Measurements from ENCODE around the gene CHRM4.

CHRM4 gene

GRCh38 chr11:46391578-46392420 lies at the start of gene CHRM4:
TSS of gene CHRM4 (minus strand) at chr11:46391776. CDS start at chr11:46386557, 5,219 bp downstream.
- intact Hi-C loops (cut with DNase I), result no loop called here
- peak in 9 of 10 donors; percentile 40 to 95 (median 69) for DNase-seq

DNA sequence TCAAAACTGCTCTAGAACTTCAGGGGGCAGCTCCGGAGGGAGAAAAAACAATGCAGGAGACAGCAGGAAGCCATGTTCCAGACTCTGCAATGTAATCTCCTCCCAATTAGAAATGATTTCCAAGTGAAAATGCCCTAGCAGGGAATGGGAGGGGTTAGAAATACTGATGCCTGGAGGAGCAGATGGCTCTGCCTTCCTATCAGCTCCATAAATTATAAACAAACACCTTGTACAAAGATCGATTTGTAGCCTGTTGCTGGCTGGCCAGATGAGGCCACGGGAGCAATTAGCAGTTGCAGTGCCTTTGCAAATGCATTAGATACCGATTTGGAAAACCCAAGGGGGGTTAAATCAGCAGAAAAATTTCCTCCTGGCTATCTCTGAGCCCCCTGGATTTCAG lies 46.6 kb upstream of the CHRM4 start:
- intact Hi-C loops (cut with DNase I), result no loop called here
- no peak for DNase-seq

- intact Hi-C loops (cut with DNase I), result no loop called here
Observed at GRCh38 chr11:46437122-46437689, 45.6 kb upstream of the CHRM4 start.

GRCh38 chr11:46436113-46436512 lies 44.5 kb upstream of the CHRM4 start:
- DNase-seq, result no peak
- intact Hi-C loops (cut with DNase I), result no loop called here

More at GRCh38 chr11:46437122-46437689, 45.6 kb upstream of the CHRM4 start:
- no peak for DNase-seq

DNA sequence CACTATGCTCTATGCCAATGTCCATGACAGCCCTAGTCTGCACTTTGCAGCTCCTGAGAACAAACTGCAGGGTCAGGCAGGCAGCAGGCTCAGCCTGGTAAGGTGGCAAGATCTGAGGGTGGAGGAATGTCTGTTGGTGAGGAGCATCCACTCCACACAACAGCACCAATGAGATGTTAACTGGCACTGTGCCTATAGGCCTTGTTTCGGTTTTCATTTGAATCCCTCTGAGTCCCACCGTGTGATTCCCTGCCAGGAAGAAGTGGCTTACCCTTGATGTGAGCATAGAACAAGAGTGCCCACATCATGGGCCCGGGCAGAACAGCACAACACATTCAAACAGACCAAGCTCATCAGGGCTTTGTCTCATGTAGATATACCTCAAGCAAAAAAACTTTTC lies 44.1 kb upstream of the CHRM4 start:
- intact Hi-C loops (cut with DNase I), result no loop called here
- no peak for DNase-seq

DNA sequence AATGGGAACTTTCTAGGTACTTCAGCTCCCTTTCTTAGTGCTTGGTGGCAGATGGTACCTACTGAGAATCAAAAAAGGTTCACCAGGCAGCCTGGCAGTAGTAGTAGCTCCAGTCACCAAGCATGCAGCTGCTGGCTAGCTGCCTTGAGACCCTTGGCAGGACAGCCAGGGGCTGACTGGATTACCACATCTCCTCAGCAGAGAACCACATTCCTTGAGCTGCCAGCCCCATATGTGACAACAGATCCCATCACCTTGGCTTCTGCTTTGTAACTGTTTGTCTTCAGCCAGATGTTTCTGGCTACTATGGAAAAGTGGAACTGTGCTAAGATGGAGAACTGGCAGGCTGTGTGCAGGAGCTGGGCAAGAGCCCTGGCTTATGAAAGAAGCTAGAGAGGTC lies 39.6 kb upstream of the CHRM4 start:
- intact Hi-C loops (cut with DNase I), result no loop called here

GRCh38 chr11:46429717-46430116 lies 38.1 kb upstream of the CHRM4 start:
- no peak for DNase-seq
- intact Hi-C loops (cut with DNase I), result no loop called here

More for the DNA sequence above, 39.6 kb upstream of the CHRM4 start:
- no peak for DNase-seq

GRCh38 chr11:46427364-46427763 lies 35.8 kb upstream of the CHRM4 start:
- no peak for DNase-seq
- intact Hi-C loops (cut with DNase I), result no loop called here

DNA sequence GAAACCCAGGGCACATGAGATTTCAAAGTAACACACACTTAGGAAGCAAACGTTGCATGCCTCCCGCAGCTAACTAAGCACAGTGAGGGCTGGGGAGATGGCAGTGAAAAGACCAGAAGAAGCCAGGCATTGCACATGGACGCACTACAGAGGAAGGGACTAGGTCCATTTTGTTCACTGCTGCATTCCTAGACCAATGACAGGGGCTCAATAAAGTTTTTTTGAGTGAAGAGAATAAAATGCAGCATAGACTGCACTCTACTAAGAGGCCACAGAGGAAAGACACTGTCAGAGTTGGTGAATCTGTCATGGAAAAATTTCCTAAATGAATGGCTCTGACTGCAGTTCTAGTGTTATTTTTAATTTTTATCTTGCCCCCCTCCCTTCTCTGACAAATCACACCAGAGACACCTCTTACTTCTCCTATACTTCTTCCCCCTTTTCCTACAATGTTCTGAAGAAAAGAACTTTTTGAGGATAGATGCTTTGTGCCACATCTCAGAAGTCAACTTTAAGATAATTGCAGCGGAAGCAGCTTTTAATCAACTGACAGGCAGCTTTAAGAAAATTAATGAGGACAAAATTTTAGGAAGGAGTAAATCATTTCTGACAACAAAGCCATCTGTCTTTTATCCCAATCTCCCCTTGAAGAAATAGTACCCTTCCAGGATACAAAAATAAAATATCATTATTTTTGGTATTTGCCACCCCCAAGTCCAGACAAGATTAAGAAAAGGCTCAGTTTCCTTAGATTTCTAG lies 34.8 kb upstream of the CHRM4 start:
- intact Hi-C loops (cut with DNase I), result no loop called here
- no peak for DNase-seq

GRCh38 chr11:46422588-46422987 lies 31.0 kb upstream of the CHRM4 start:
- intact Hi-C loops (cut with DNase I), result no loop called here
- no peak for DNase-seq

DNA sequence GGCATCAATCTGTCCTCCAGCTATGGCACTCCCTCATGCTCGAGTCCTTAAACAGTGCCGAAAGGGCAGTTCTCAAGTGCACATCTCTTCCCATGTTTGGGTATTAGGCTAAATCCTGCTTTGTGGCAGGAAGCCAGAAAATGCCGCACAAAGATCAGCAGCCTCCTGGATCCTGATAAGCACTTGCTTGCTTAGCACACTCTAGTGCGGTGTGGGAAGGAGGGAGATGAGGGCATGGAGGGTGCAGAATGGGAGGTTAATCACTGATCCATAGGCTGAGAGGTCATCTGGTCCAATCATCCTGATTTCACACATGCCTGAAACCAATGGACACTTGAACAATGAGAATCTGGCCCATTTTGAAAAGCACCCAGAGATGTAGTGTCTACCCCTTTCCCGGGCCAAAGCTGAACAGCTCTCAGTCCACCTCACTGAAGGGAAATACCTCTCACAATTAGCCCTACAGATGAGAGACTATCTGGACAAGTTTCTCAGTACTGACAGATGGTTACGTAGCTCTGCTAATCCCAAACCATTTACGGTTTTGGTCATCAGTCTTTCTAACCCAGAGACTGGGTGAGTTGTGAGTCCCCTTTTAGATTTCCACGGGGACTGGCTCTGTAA lies 29.8 kb upstream of the CHRM4 start:
- intact Hi-C loops (cut with DNase I), result no loop called here
- no peak for DNase-seq

- intact Hi-C loops (cut with DNase I), result no loop called here
- DNase-seq, result no peak
Observed at GRCh38 chr11:46420513-46420912, 28.9 kb upstream of the CHRM4 start.

GRCh38 chr11:46418751-46419150 lies 27.2 kb upstream of the CHRM4 start:
- no peak for DNase-seq
- intact Hi-C loops (cut with DNase I), result no loop called here

DNA sequence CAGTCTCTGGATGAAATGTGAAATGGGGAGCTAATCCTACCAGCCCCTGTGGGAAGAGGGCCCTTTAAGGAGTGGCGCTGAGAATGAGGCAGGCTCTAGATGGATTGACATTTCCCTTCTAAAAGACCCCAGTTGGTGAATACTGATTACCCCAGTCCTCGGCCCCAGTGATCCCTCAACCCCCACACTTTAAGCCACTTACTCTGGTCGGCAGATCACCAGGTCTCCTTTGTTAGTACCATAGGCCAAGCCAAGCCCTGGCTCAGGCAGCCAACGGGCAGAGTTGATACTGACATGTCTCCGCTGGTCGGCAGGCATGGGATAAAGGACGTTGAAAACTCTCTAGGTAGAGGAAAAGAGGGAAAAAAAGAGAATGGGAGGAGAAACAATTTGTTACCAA lies 26.1 kb upstream of the CHRM4 start:
- intact Hi-C loops (cut with DNase I), result no loop called here
- DNase-seq, result no peak

DNA sequence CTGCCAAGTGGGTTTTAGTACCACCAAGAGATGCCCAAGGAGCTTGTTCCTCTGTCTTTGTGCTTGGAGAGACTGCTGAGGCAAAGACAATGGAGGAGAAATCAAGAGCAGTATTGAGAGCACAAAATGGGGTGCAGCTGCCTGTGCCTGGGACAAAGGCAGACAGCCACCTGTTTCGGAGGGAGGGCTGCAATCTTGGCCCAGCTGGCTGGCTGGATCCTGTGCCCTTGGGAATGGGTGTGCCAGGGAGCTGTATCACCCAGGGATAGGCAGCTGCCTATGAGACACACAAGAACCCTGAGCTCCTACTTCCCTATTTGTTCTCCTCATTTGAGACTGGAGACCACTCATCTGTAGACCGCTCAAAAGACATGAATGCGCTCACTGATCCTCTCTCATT lies 23.3 kb upstream of the CHRM4 start:
- DNase-seq, result peak in 1 of 10 donors; percentile 87
- intact Hi-C loops (cut with DNase I), result no loop called here

- intact Hi-C loops (cut with DNase I), result no loop called here
- peak in 1 of 10 donors; percentile 69 for DNase-seq
Observed at GRCh38 chr11:46414466-46414796, 22.9 kb upstream of the CHRM4 start.

DNA sequence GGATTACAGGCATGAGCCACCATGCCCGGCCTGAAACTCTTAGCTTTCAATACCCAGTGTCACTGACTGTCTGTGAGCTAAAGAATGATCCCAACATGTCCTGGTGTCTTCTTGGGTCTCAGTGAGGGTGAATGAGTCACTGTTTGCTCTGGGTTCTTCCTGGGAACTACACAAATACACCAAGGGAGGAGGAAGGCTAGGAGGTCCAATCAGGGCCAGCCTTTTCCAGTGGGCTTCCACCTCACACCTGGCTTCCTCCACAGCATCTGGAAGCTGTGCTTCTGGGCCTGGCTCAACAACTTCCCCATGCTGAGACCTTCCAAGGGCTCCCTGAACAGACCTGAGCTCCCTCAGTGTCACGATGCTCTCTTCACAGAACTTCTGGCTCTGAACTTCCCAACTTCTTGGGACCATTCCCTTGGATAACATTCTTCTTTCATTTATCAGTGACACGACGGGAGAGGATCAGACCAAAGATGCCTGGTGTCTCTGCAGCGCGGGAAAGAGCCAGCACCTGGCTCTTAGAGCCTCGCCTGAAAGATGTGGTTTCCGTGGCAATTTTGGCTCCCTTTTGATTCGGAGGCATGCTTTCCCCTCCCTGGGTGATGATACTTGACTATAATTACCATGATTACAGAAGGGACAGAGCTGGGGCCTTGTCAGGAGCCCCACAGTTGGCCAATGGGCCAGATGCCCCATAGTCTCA lies 22.3 kb upstream of the CHRM4 start:
- intact Hi-C loops (cut with DNase I), result no loop called here

GRCh38 chr11:46410021-46410420 lies 18.4 kb upstream of the CHRM4 start:
- DNase-seq, result peak in 1 of 10 donors; percentile 86
- intact Hi-C loops (cut with DNase I), result no loop called here

More for the DNA sequence above, 22.3 kb upstream of the CHRM4 start:
- no peak for DNase-seq

GRCh38 chr11:46408407-46408986 lies 16.9 kb upstream of the CHRM4 start:
- DNase-seq, result peak in 1 of 10 donors; percentile 68
- intact Hi-C loops (cut with DNase I), result no loop called here

GRCh38 chr11:46407635-46408034 lies 16.1 kb upstream of the CHRM4 start:
- intact Hi-C loops (cut with DNase I), result no loop called here
- no peak for DNase-seq
